HK-2 (cell line): ENCODE data around the gene NF1.
"Not testable (repeated sequence)": the region's sequence is repeated elsewhere in the genome, so short reads cannot be mapped to it uniquely, and the experiment has no call there.

ENCODE experiments used
- DNase-seq: peaks from one replicate; pipeline ENCODE4 v3.0.0-alpha.2; 2018; ENCODE audit not compliant: unreplicated experiment

Gene NF1

GRCh38 chr17:31327534-31328159 lies 232.9 kb downstream of the NF1 start:
- peak; percentile 59 for DNase-seq

DNA sequence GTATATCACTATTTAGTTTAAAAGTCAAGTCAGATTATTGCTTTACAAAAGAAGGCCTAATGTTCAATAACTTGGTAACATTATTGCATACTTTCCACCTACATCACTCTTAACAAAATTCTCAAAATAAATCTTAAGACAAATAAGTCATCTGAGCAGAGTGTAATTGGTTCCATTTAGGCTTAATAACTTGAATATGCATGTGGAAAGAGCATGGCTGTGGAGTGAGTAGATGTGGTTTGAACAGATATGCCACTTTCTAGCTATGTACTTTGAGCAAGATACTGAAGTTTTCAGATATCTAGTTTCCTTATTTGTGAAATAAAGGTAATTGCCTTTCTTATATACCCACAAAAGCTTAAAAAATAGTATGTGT lies 233.4 kb downstream of the NF1 start:
- no peak for DNase-seq

DNA sequence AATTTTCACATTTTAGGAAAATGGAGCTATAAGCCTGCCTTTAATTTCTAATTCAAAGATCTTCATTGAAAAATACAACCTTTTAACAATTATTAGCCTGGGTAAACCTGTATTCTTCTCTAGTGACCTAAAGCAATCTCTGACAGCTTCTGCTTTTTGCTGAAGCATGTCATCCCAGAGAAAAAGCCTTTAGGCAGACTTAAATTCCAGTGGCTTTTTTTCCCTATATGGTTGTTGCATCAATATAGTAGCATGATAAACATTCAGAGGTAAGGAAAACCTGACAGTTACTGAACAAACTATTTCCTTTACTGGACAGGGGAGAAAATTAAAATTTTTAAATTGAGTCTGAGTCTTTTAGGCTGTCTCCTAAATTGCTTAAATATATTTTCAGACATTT lies 234.4 kb downstream of the NF1 start:
- DNase-seq: no peak

- no peak for DNase-seq
These were observed 245.3 kb downstream of the NF1 start for GRCh38 chr17:31339906-31340661.

DNA sequence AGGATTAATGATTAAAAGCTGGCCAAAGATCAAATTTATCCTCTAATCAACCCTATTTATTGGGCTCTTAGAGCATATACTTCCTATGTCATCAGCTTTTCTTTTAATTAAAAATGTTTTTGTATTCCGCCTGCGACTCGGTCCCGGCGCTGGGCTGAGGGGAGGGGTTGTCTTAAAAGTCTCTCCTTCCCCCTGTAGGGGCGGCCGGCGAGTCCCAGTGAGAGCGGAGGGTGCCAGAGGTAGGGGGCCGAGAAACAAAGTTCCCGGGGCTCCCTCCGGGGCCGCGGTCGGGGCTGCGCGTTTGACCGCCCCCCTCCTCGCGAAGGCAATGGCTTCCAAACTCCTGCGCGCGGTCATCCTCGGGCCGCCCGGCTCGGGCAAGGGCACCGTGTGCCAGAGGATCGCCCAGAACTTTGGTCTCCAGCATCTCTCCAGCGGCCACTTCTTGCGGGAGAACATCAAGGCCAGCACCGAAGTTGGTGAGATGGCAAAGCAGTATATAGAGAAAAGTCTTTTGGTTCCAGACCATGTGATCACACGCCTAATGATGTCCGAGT lies 250.5 kb downstream of the NF1 start:
- DNase-seq: not testable (repeated sequence)

GRCh38 chr17:31349454-31349853 lies 254.7 kb downstream of the NF1 start:
- no peak for DNase-seq

DNA sequence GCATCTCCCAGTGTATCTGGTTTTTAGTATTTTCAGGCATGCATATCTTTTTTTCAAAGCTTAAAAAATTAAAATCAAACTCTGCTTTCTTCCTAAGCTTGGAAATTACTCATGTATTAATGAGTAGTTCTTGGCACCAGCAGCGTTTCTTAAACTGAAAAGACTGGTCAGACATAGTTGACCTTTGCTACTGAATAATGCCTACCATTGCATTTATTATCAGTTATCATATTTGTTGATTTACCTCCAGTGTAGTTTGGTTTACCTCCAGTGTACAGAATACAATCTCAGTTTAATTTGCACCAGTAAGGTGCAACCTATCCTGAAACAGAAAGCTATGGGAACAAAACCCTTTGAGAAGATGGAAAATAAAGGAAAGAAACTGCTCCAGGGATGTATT lies 261.2 kb downstream of the NF1 start:
- DNase-seq: no peak

DNA sequence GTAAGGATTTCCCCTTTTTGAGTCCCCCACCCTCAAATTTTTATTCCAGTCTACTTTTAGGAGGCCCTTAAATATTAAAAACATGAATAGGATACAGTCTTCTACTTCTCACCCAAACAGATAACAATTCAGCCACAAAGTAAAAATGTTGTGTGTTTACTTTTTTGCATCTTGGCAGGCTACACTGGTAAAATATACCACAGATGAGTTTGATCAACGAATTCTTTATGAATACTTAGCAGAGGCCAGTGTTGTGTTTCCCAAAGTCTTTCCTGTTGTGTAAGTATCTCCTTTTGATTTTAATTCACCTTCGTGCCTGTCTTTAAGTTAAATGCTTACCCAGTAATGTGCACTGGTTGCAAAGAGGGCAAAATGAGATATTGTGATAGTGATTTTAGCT lies 262.3 kb downstream of the NF1 start:
- no peak for DNase-seq

GRCh38 chr17:31357839-31358394 lies 263.1 kb downstream of the NF1 start:
- DNase-seq: no peak

- DNase-seq: no peak
These were observed 269.2 kb downstream of the NF1 start for GRCh38 chr17:31364012-31364411.

DNA sequence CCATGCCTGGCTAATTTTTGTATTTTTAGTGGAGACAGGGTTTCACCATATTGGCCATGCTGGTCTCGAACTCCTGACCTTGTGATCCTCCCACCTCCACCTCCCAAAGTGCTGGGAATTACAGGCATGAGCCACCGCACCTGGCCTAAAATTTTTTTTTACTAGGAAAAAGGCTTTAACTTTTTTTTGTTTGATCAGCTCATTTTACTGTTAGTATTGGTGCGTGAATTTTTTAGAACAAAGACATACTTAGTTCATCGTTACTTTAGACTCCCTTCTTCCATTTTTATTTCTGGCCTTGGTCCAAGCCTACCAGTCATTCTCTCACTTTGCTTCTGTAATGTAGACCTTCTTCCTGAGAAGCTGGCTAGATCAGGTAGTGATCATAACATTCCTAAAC lies 271.3 kb downstream of the NF1 start:
- no peak for DNase-seq

DNA sequence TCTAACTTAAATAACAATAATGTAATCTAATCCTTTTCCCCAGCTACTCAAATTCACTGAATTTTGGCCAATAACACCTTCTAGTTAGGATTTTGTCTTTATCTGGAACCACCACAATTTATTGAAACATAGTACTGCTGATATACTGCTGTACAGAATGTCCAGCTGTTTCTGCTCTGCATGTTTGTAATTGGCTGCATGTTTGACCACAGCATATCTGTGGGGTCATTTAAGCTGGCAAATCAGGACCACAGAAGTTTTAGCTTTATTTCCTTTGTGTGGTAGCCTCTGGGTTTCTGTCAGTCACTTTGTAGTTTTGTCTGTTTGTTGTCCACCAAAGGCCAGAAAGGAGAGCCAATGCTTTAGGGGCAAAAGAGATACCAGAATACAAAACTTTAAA lies 274.5 kb downstream of the NF1 start:
- no peak for DNase-seq

GRCh38 chr17:31371511-31372097 lies 276.8 kb downstream of the NF1 start:
- no peak for DNase-seq

GRCh38 chr17:31373150-31374093 lies 278.6 kb downstream of the NF1 start:
- DNase-seq: no peak

DNA sequence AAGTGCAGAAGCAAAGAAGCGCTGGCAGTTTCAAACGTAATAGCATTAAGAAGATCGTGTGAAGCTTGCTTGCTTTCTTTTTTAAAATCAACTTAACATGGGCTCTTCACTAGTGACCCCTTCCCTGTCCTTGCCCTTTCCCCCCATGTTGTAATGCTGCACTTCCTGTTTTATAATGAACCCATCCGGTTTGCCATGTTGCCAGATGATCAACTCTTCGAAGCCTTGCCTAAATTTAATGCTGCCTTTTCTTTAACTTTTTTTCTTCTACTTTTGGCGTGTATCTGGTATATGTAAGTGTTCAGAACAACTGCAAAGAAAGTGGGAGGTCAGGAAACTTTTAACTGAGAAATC lies 279.3 kb downstream of the NF1 start:
- DNase-seq: no peak

GRCh38 chr17:31374503-31374902 lies 279.7 kb downstream of the NF1 start:
- no peak for DNase-seq

DNA sequence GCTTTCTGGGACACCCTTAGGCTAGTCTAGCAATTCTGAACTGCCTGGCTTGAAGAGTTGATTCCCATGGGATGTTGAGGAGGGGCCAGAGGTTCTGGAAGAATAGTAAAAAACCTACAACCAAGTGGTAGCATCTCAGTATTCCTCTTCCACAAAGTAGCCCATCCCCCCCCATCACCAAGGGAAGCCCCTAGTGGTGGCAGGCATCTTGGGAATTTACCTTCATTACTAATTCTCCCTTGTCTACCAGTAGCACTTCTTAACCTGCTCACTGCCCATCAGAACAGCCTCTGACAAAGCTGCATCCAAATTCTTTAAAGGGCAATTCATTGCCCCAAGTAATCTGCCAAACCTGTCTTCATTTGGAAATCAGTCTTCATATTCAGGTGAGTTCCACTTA lies 283.9 kb downstream of the NF1 start:
- DNase-seq: no peak

GRCh38 chr17:31379597-31380205 lies 284.9 kb downstream of the NF1 start:
- DNase-seq: no peak

DNA sequence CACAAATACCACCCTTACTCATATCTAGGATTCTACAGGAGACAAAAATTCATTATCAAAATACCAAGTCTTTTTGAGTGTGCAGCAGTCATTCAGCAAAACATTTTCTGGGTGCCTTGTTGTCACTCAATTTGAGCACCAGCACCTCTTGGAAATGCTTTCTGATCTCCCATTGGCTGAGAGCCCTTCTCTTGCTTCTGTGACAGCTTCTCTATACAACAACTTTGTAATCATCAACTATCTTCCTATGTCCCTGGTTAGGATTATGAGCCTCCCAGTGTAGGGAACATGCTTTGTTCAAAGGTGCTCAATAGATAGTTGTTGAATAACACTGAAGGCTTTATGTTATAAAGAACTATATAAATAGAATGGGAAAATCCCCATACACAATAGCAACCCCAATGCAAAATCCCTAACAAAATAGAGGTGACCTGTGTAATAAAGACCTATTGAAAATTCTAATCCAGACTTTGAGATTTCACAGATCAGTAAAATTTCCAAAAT lies 286.4 kb downstream of the NF1 start:
- no peak for DNase-seq

DNA sequence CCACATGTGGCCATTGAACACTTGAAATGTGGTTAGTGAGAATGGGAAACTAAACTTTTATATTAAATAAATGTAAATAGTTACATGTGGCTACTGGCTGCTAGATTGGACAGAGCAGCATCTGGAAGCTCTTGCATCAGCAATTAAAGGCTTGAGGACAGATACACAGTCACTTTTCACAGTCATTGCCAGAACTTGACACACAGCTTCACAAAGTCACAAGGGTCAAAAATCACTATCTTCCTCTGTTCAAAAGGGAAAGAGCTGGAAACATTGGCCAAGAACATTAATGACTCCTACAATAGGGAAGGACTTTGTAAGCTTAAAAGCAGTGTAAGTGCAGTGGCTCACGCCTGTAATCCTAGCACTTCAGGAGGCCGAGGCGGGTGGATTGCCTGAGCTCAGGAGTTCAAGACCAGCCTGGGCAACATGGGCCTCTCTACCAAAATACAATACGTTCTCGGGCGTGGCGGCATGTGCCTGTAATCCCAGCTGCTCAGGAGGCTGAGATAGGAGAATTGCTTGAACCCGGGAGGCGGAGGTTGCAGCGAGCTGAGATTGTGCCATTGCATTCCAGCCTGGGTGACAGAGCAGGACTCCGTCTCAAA lies 288.0 kb downstream of the NF1 start:
- not testable (repeated sequence) for DNase-seq

DNA sequence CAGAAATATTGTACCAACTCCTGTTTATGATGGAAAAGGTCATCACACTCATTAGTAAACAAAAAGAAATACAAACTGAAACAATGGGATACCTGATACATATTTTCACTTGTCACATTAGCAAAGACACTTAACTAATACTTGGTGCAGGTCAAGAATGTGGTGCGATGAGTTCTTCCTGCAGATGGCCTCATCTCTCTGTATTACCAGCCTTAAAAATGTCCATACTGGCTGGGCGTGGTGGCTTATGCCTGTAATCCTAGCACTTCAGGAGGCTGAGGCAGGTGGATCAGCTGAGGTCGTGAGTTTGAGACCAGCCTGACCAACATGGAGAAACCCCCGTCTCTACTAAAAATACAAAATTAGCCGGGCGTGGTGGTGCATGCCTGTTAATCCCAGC lies 288.7 kb downstream of the NF1 start:
- not testable (repeated sequence) for DNase-seq
